ENCODE results near the gene HEXD. TPM values are rescaled to one million over a fixed set of nuclear protein-coding genes. Genes with fewer than 3 reads are reported as not detected.
A peak's percentile ranks its signal among the peaks of the same experiment; 100 is the strongest.
"Not testable (repeated sequence)": the region's sequence is repeated elsewhere in the genome, so short reads cannot be mapped to it uniquely, and the experiment has no call there.

HEXD gene
- total RNA-seq (12.9 TPM), polyA plus RNA-seq (ENCODE audit: insufficient read depth in 1 of 8, insufficient read length in 8 of 8, low replicate concordance in 1 of 8) (10 to 100 TPM; 16.2 to 29.7 (median 21.2) TPM)
- long read RNA-seq, donor 1, result 0 reads
- long read RNA-seq, donor 2, partial matches to known transcripts, result 0 of 1 reads
- long read RNA-seq, donor 2, other reads (novel, unspliced or antisense), result 0 of 1 reads
- long read RNA-seq, donor 3, partial matches to known transcripts, result 0 of 2 reads
- long read RNA-seq, donor 3, other reads (novel, unspliced or antisense), result 0 of 2 reads
- long read RNA-seq, donor 4, partial matches to known transcripts, result 0 of 3 reads
- long read RNA-seq, donor 4, other reads (novel, unspliced or antisense), result 0 of 3 reads
- long read RNA-seq, donor 5, partial matches to known transcripts, result 0 of 5 reads
- long read RNA-seq, donor 5, other reads (novel, unspliced or antisense), result 0 of 5 reads
- long read RNA-seq, donor 6, partial matches to known transcripts, result 0 of 5 reads
- long read RNA-seq, donor 6, other reads (novel, unspliced or antisense), result 0 of 5 reads
- long read RNA-seq, donor 7, partial matches to known transcripts, result 0 of 5 reads
- long read RNA-seq, donor 7, other reads (novel, unspliced or antisense), result 0 of 5 reads
- long read RNA-seq, donor 8, result 0 reads
- long read RNA-seq, donor 9, result 0 reads
- long read RNA-seq, donor 10, partial matches to known transcripts, result 28 of 28 reads
- long read RNA-seq, donor 10, other reads (novel, unspliced or antisense), result 0 of 28 reads
- long read RNA-seq, donor 11, partial matches to known transcripts, result 12 of 13 reads
- long read RNA-seq, donor 11, other reads (novel, unspliced or antisense), result 0 of 13 reads

DNA sequence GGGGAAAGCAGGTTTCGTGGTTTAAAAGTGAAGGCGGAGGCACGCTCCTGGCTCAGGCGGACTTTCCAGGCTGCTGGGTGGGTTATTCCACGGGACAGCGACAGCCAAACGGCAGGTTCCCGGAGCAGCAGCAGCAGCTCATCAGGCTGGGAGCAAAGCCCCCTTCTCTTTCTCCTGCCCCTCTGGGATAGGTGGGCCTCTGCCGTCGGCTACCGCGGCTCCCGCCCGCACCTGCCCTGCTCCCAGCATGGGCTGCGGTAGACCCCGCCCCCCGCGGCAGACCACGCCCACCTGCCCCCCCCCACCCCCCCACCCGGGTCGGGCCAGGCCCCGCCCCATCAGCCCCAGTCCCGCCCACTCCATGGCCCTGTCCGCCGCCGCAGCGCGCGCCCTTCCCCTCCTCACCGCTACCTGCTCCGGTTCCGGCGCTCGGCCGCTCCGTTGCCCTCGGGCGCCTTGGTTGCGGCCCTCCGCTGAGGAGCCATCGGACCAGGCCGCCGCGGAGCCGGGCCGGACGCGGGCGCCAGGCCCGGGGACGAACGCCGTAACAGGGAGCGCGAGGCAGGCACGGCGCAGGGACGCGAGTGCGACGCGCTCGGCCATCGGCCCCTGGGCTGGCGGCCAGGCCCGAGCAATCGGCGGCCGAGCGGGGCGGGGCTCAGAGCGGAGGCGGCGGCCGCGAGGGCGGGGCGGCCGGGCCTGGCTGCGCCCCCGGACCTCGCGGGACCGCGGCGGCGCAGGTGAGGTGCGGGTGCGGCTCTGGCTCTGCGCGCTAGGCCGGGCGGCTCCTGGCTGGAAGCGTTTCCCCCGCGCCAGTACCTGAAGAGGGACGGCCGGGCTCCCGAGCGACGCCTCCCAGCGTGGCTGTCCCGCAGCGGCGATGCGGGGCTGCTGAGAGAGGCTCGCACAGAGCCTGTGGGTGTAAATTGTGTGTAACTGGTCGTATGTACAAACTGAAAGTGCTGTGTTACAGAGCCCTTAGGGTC, at the start of gene HEXD, which contains the start of gene OGFOD3:
HEXD (plus strand) TSS at position 347 of the 986 bp plus-strand sequence. CDS start 1,453 bp downstream, outside the sequence.
OGFOD3 (minus strand) TSS at position 586 of the 986 bp plus-strand sequence; CDS start at position 485, 101 bp downstream.
- peak; percentile 95 for DNase-seq
- H3K27ac ChIP-seq (ENCODE audit: low read length), result peak within 1 kb of the TSS; percentile 47
- WGBS (ENCODE audit: insufficient coverage), result under 1% methylated on average over 79 of the region's 108 CpGs

DNA sequence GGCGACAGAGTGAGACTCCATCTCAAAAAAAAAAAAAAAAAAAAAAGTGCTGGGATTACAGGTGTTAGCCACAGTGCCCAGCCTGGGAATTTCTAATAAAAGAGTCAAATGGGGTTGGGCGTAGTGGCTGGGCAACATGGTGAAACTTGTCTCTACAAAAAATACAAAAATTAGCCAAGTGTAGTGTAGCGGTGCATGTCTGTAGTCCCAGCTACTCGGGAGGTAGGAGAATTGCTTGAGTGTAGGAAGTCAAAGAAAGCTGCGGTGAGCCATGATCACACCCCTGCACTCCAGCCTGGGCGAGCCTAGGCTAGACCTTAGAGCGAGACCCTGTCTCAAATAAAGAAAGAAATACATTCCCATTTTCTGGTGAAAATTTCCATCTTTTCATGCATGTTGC, 48.9 kb upstream of the HEXD start:
- H3K36me3 ChIP-seq (ENCODE audit: control insufficient read depth, insufficient read depth, low read length), result peaks cover under 1% of the 10 kb centered on the region
- H3K27me3 ChIP-seq (ENCODE audit: control insufficient read depth, insufficient read depth, low read length), result peaks cover 48% of the 10 kb centered on the region
- WGBS (ENCODE audit: insufficient coverage), result 94% methylated on average over 2 of the region's 7 CpGs
- H3K4me1 ChIP-seq (ENCODE audit: control insufficient read depth, insufficient read depth, low read length), result peaks cover 20% of the 10 kb centered on the region
- H3K27ac ChIP-seq (ENCODE audit: low read length), result no peak overlapping the region
- DNase-seq, result no peak
- H3K9me3 ChIP-seq (replicated peaks; ENCODE audit: control insufficient read depth, low read depth, low read length), result no peaks in the 10 kb centered on the region
- no peak overlapping the region for H3K4me3 ChIP-seq (ENCODE audit: low read length)

More for the DNA sequence above, at the start of gene HEXD, which contains the start of gene OGFOD3:
- no peaks in the 10 kb centered on the region for H3K27me3 ChIP-seq (ENCODE audit: control insufficient read depth, insufficient read depth, low read length)
- peaks cover 15% of the 10 kb centered on the region for H3K4me1 ChIP-seq (ENCODE audit: control insufficient read depth, insufficient read depth, low read length)
- H3K9me3 ChIP-seq (replicated peaks; ENCODE audit: control insufficient read depth, low read depth, low read length), result peaks cover 4% of the 10 kb centered on the region
- peak within 1 kb of the TSS; percentile 45 for H3K4me3 ChIP-seq (ENCODE audit: low read length)
- peaks cover 16% of the 10 kb centered on the region for H3K36me3 ChIP-seq (ENCODE audit: control insufficient read depth, insufficient read depth, low read length)

DNA sequence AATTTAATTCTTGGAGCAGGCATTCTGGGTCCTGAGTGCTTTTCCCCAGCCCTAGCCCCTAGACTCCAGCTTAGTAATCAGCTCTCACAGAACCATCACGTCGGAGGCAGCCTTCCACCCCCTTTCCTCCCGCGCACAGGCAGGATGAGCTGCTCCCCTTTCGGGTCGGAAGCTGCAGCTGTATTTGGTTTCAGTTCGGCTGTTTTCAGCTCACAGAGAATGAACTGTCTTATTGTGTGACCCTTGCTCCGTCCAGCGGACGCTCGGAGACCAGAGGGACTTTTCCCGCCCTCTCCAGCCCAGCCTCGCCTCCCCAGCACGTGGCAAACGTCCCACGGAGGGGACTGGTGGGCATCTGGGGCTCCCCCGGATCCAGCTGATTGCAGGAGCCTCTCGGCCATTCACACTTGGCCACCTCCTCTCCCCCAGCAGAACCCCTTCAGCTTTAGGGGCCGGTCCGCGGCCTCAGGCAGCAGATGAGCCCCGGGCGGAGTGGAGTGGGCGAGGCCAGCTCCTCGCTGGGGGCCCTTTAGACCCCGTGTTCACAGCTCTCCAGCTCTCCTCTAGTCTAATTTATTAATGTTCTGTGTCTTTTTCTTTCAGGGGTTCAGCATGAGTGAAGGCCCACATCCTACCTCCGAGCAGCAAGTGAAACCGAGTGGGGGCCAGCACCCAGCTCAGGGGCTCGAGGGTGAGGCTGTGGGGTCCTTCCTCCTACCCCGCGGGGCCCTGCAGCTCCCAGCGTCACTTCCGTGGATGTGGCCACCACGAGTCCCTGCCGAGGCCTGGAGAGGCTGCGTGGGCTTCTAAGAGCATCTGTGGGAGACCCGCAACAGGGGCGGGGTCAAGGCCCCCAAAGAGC, 47.4 kb upstream of the HEXD start:
- H3K4me3 ChIP-seq (ENCODE audit: low read length), result peak overlapping the region; percentile 39
- peaks cover 4% of the 10 kb centered on the region for H3K36me3 ChIP-seq (ENCODE audit: control insufficient read depth, insufficient read depth, low read length)
- peaks cover 19% of the 10 kb centered on the region for H3K4me1 ChIP-seq (ENCODE audit: control insufficient read depth, insufficient read depth, low read length)
- 13% methylated on average over 26 of the region's 38 CpGs for WGBS (ENCODE audit: insufficient coverage)
- H3K27ac ChIP-seq (ENCODE audit: low read length), result no peak overlapping the region
- peak; percentile 59 for DNase-seq
- peaks cover 56% of the 10 kb centered on the region for H3K27me3 ChIP-seq (ENCODE audit: control insufficient read depth, insufficient read depth, low read length)
- no peaks in the 10 kb centered on the region for H3K9me3 ChIP-seq (replicated peaks; ENCODE audit: control insufficient read depth, low read depth, low read length)

DNA sequence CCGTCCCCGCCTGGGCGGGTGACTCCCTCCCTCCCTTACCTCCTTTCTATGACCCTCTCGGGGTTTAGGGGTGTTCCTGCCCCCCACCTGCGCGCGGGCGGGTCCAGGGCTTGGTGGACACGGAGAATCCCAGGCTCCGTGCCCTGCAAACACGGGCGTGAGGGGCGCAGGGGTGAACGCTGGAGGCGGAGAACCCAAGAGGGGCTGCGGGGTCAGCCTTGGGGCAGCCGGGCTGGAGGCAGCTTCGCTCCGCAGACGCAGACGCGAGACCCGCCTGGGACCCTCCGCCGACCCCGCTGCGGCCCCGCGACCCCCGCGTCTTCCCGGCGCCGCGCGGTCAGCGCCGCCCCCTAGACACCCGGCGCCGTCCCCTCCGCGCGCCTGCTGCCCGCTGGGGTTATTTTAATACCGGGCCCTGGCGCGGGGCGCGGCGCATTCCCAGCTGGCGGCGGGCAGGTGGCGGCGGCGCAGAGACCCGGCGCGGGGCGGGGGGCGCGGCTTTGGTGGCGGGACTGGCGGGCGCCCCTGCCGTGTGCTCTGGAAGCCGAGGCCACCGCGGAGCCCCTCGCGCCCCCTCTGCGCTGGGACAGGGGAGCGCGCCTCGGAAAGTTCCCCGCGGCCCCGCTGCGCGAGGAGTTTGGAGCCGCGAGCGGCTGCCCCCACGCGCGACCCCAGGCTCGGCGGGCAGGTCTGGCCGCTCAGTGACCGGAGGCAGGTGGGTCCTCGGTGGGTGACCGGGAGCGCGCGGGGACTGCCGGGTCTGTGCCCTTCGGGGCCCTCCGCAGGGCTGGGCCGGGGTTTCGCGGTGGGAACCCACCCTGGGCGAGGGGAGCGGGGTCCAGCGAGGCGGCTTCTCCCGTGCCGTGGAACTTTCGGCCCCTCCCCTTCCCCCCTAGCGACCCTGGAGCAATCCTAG, 46.6 kb upstream of the HEXD start, which contains the start of gene UTS2R:
UTS2R (plus strand) TSS at position 433 of the 916 bp plus-strand sequence. CDS start 2,560 bp downstream, outside the sequence.
- Histone ChIP-seq H3K27me3 (ENCODE audit: control insufficient read depth, insufficient read depth, low read length) (peaks cover 64% of the 10 kb centered on the region), H3K27ac (ENCODE audit: low read length) (peak within 1 kb of the TSS; percentile 42), H3K4me1 (ENCODE audit: control insufficient read depth, insufficient read depth, low read length) (peaks cover 18% of the 10 kb centered on the region), H3K36me3 (ENCODE audit: control insufficient read depth, insufficient read depth, low read length) (peaks cover 4% of the 10 kb centered on the region), H3K4me3 (ENCODE audit: low read length) (peak within 1 kb of the TSS; percentile 50), H3K9me3 (replicated peaks; ENCODE audit: control insufficient read depth, low read depth, low read length) (no peaks in the 10 kb centered on the region)
- no peak for DNase-seq
- 2% methylated on average over 104 of the region's 109 CpGs for WGBS (ENCODE audit: insufficient coverage)

DNA sequence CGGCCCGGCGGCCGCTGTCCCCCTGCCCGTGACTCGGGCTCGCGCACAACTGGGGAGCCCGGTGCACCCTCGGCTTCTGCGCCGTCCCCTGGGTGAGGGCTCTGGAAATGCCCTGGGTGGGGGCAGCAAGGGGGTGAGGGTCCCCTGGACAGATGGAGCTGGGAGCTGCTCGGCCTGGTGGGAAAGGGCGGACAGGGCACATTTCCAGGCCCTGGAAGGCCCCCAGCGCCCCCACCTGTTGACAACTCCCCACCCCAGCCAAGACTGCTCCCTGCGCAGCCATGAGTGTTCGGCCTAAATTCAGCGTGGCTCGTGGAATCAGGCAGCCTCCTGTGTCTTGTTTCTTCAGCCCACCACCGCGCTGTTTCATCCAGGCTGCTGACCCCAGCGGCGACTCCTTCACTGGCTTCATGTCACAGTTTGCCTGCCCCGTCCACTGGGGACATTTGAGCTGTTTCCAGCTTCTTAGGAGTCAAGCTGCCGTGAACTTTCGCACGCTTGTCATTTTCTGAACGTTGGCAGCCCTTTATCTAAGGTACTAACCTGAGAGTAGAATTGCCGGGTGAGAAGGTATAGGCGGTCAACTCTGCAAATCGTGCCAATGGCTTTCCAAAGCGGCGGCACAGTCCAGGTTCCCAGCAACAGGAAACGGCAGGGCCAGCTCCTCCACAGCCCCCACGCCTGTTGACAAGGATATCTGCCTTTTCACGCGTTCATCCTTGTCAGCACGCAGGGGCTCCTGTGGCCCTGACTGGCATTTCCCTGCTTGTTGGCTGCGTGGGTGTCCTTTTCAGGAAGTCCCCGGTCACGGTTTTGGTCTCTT, 45.7 kb upstream of the HEXD start:
- WGBS (ENCODE audit: insufficient coverage), result 55% methylated on average over 31 of the region's 41 CpGs
- H3K9me3 ChIP-seq (replicated peaks; ENCODE audit: control insufficient read depth, low read depth, low read length), result no peaks in the 10 kb centered on the region
- H3K36me3 ChIP-seq (ENCODE audit: control insufficient read depth, insufficient read depth, low read length), result peaks cover 4% of the 10 kb centered on the region
- peak overlapping the region; percentile 42 for H3K27ac ChIP-seq (ENCODE audit: low read length)
- peaks cover 18% of the 10 kb centered on the region for H3K4me1 ChIP-seq (ENCODE audit: control insufficient read depth, insufficient read depth, low read length)
- H3K4me3 ChIP-seq (ENCODE audit: low read length), result peak overlapping the region; percentile 50
- H3K27me3 ChIP-seq (ENCODE audit: control insufficient read depth, insufficient read depth, low read length), result peaks cover 65% of the 10 kb centered on the region
- no peak for DNase-seq

DNA sequence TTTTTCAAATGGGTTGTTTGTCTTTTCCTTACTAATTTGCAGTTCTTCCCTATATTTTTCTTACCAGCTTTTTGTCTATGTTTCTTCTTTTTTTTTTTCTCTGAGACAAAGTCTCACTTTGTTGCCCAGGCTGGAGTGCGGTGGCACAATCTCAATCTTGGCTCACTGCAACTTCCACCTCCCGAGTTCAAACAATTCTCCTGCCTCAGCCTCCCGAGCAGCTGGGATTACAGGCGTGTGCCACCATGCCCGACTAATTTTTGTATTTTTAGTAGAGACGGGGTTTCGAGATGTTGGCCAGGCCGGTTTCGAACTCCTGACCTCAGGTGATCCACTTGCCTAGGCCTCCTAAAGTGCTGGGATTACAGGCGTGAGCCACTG, 45.1 kb upstream of the HEXD start:
- not testable (repeated sequence) for H3K27ac ChIP-seq (ENCODE audit: low read length); H3K36me3 ChIP-seq (ENCODE audit: control insufficient read depth, insufficient read depth, low read length); H3K9me3 ChIP-seq (replicated peaks; ENCODE audit: control insufficient read depth, low read depth, low read length); DNase-seq
- Histone ChIP-seq H3K4me3 (ENCODE audit: low read length) (peak overlapping the region; percentile 50), H3K27me3 (ENCODE audit: control insufficient read depth, insufficient read depth, low read length) (peaks cover 64% of the 10 kb centered on the region), H3K4me1 (ENCODE audit: control insufficient read depth, insufficient read depth, low read length) (peaks cover 20% of the 10 kb centered on the region)
- 91% methylated on average over 9 of the region's 10 CpGs for WGBS (ENCODE audit: insufficient coverage)

DNA sequence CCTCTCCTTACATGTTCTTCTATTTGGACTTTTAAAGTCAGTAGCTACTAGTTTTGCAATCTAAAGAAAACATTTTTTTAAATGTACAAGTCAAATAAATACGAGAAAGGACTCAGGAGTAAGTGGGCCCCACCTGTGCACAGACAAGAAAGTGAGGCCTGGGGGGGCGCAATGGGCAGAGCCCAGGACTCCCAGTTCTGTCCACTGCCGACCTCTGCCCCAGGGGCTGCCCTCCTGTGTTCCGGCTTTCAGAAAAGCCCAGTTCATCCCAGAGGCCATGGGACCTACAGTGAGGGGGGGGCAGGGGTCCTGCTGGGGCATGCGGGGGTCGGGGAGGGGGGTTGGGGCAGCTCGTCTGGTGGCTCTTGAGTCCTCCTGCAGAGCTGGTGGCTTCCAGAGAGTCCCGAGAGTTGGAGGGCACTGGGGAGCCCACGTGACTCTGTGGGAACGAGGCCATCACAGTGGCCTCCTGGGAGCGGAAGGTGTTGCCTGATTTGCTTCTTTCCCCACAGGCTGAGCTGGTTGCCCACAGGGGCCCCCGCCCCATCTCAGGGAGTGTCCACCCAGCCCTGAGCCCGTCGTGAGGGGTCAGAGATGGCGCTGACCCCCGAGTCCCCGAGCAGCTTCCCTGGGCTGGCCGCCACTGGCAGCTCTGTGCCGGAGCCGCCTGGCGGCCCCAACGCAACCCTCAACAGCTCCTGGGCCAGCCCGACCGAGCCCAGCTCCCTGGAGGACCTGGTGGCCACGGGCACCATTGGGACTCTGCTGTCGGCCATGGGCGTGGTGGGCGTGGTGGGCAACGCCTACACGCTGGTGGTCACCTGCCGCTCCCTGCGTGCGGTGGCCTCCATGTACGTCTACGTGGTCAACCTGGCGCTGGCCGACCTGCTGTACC, 44.2 kb upstream of the HEXD start:
- Histone ChIP-seq H3K27ac (ENCODE audit: low read length) (no peak overlapping the region), H3K9me3 (replicated peaks; ENCODE audit: control insufficient read depth, low read depth, low read length) (no peaks in the 10 kb centered on the region), H3K4me3 (ENCODE audit: low read length) (no peak overlapping the region), H3K4me1 (ENCODE audit: control insufficient read depth, insufficient read depth, low read length) (peaks cover 27% of the 10 kb centered on the region), H3K36me3 (ENCODE audit: control insufficient read depth, insufficient read depth, low read length) (peaks cover 4% of the 10 kb centered on the region), H3K27me3 (ENCODE audit: control insufficient read depth, insufficient read depth, low read length) (peaks cover 71% of the 10 kb centered on the region)
- WGBS (ENCODE audit: insufficient coverage), result 86% methylated on average over 33 of the region's 37 CpGs
- DNase-seq, result no peak
